NCI-H82 treated with DMSO at 0.1 percent for 48 hours (cell line): ENCODE results near the gene TMLHE.
"Not testable (repeated sequence)": the region's sequence is repeated elsewhere in the genome, so short reads cannot be mapped to it uniquely, and the experiment has no call there.

Source experiments
- DNase-seq: peaks from one replicate; lab custom pipeline; 2025; ENCODE audit not compliant: unreplicated experiment; lab: John Stamatoyannopoulos, UW

The TMLHE gene

GRCh38 chrX:155505296-155505695 is 107.5 kb downstream of the TMLHE start:
- no peak for DNase-seq

DNA sequence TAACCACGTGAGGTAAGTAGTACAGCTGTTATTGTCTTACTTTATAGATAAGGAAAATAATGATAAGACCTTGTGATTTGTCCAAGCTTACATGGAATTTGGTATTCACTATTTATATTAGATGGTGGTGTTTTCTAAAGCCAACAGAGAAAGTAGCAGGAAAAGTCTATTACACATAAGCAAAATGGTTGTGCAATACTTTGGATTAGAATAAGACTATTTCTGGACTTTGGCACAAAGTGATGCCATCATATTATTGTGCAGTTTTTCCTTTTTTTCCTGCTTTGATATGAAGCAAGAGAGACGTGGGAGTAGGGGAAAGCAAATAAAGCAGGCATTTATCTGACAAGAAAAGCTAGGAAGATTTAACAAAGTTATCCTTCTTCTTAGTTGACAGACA is 117.6 kb downstream of the TMLHE start:
- DNase-seq: not testable (repeated sequence)

- DNase-seq: not testable (repeated sequence)
Observed at GRCh38 chrX:155491421-155491820, 121.3 kb downstream of the TMLHE start.

DNA sequence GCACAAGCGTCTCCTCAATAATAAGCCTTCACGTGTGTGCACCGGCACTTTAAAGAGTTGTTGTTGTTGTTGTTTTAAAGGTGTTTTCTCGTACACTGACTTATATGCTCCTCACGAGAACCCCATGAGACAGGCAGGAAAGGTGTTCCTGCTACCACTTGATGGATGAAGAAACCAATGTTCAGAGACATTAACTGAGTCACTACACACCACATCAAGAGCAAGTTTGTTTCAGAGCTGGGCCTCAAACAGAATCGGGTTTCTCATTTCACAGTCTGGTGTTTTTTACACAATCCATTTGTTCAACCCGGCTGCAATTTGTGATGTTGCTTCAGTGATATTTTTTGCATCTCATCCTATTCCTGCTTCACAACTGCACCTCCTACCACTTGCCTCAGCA is 135.6 kb downstream of the TMLHE start:
- not testable (repeated sequence) for DNase-seq

- not testable (repeated sequence) for DNase-seq
Observed at GRCh38 chrX:155466269-155466938, 146.3 kb downstream of the TMLHE start.

DNA sequence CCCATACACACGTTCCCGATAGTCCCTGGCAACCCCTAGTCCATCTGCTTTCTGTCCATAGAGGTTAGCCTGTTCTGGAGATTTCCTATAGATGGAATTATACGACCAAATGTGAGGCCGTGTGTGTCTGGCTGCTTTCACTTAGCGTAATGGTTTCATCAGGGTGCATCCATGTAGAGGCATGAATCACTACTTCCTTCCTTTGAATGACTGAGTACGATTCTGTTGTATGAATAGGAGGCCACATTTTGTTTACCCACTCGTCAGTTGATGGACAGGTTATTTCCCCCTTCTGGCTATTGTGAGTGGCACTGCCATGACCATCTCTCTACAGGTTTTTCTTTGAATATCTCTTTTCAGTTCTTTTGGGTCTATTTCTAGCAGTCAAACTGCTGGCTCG is 152.3 kb downstream of the TMLHE start:
- not testable (repeated sequence) for DNase-seq

- not testable (repeated sequence) for DNase-seq
Observed at GRCh38 chrX:155458471-155458870, 154.3 kb downstream of the TMLHE start, which contains the start of gene F8A3. F8A3 (minus strand) TSS chrX:155458620; CDS start chrX:155458600, 20 bp downstream.

DNA sequence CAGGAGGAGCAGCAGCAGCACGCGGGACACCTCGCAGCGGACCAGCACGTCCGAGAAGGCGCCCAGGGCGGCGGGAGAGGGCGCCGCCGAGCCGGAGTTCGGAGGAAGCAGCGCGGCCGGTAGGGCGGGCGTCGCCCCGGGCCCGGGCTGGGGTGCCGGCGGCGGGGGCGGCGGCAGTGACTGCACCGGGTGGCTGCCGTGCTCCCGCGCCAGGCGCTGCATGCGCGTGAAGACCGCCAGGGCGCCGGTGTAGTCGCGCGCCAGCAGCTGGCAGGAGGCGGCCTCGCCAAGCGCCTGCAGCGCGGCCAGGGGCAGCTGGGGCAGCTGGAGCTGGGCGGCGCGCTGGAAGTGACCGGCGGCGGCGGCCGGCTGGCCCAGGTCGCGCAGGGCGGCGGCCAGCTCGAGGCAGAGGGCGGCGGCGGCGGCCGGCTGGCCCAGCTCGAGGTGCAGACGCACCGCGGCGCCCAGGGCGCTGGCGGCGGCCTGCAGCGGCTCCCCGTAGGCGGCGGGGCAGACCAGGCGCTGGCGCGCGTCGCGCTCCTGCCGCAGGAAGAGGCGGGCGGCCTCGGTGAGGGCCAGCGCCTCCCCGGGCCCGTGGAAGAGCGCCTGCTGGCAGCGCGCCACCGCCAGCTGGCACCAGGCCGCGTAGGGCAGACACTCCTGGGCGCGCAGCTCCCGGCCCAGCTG is 154.8 kb downstream of the TMLHE start:
- DNase-seq: not testable (repeated sequence)

- DNase-seq: no peak
Observed at GRCh38 chrX:155441097-155441496, 171.7 kb downstream of the TMLHE start.
